H9 (cell line): Measurements from ENCODE around the gene CCDC187. TPM values are rescaled to one million over a fixed set of nuclear protein-coding genes. Genes with fewer than 3 reads are reported as not detected.

Experiments
- DNase-seq: peaks from one replicate; pipeline ENCODE4 v3.0.0-alpha.2; 2017
- H2AFZ ChIP-seq: one replicate; pipeline ENCODE4 v1.6.1; 2013; ENCODE audit warnings: mild to moderate bottlenecking, low read length, control low read depth, moderate library complexity
- H2AK5ac ChIP-seq: 2 replicates; pipeline ENCODE4 v1.6.1; 2013; ENCODE audit warnings: low read length, control low read depth, mixed read lengths; ENCODE audit not compliant: insufficient read length
- H2BK120ac ChIP-seq: one replicate; pipeline ENCODE4 v1.6.1; 2013; ENCODE audit warnings: low read depth, mild to moderate bottlenecking, low read length, control low read depth, inconsistent platforms; ENCODE audit not compliant: poor library complexity, severe bottlenecking
- H2BK12ac ChIP-seq: 2 replicates; pipeline ENCODE4 v1.6.1; 2013; ENCODE audit warnings: low read length, control low read depth, mixed read lengths, low read depth; ENCODE audit not compliant: insufficient read length
- H2BK15ac ChIP-seq: 2 replicates; pipeline ENCODE4 v1.6.1; 2013; ENCODE audit warnings: low read depth, low read length, control low read depth
- H2BK20ac ChIP-seq: one replicate; pipeline ENCODE4 v1.6.1; 2013; ENCODE audit warnings: low read depth, mild to moderate bottlenecking, low read length, control low read depth, inconsistent platforms; ENCODE audit not compliant: poor library complexity, severe bottlenecking
- H2BK5ac ChIP-seq: 2 replicates; pipeline ENCODE4 v1.6.1; 2013; ENCODE audit warnings: low read length, control low read depth, mixed read lengths; ENCODE audit not compliant: insufficient read length
- H3K14ac ChIP-seq: 2 replicates; pipeline ENCODE4 v1.6.1; 2013; ENCODE audit warnings: low read length, control low read depth; ENCODE audit not compliant: insufficient read depth
- H3K18ac ChIP-seq: 2 replicates; pipeline ENCODE4 v1.6.1; 2013; ENCODE audit warnings: low read depth, mild to moderate bottlenecking, mixed read lengths, low read length, control low read depth; ENCODE audit not compliant: insufficient read length
- H3K23ac ChIP-seq: 2 replicates; pipeline ENCODE4 v1.6.1; 2013; ENCODE audit warnings: low read length, control low read depth, mixed read lengths, low read depth; ENCODE audit not compliant: insufficient read length
- H3K23me2 ChIP-seq: 2 replicates; pipeline ENCODE4 v1.6.1; 2013; ENCODE audit warnings: low read depth, mild to moderate bottlenecking, mixed read lengths, low read length, control low read depth; ENCODE audit not compliant: insufficient read length, poor library complexity, severe bottlenecking
- H3K27ac ChIP-seq: 2 replicates; pipeline ENCODE4 v1.5.1; 2013; ENCODE audit warnings: low read length, control low read depth, mixed read lengths, low read depth; ENCODE audit not compliant: insufficient read length
- H3K27me3 ChIP-seq: 2 replicates; pipeline ENCODE4 v1.6.1; 2013; ENCODE audit warnings: low read length, control low read depth, inconsistent platforms; ENCODE audit not compliant: insufficient read depth
- H3K4ac ChIP-seq: 2 replicates; pipeline ENCODE4 v1.6.1; 2013; ENCODE audit warnings: low read depth, mild to moderate bottlenecking, control low read depth, inconsistent platforms, low read length, moderate library complexity
- H3K4me1 ChIP-seq: 2 replicates; pipeline ENCODE4 v1.6.1; 2013; ENCODE audit warnings: low read length, control low read depth, inconsistent platforms; ENCODE audit not compliant: insufficient read depth
- H3K4me2 ChIP-seq: 2 replicates; pipeline ENCODE4 v1.6.1; 2013; ENCODE audit warnings: low read length, control low read depth, mixed read lengths; ENCODE audit not compliant: insufficient read length, insufficient read depth
- H3K56ac ChIP-seq: 2 replicates; pipeline ENCODE4 v1.6.1; 2013; ENCODE audit warnings: low read depth, mild to moderate bottlenecking, mixed read lengths, low read length, control low read depth; ENCODE audit not compliant: insufficient read length
- H3K79me1 ChIP-seq: 2 replicates; pipeline ENCODE4 v1.6.1; 2013; ENCODE audit warnings: low read depth, mild to moderate bottlenecking, moderate library complexity, low read length, control low read depth, inconsistent platforms; ENCODE audit not compliant: insufficient read depth, poor library complexity, severe bottlenecking
- H3K79me2 ChIP-seq: 2 replicates; pipeline ENCODE4 v1.6.1; 2013; ENCODE audit warnings: low read length, control low read depth, inconsistent platforms; ENCODE audit not compliant: insufficient read depth
- H3K9ac ChIP-seq: 2 replicates; pipeline ENCODE4 v1.6.1; 2013; ENCODE audit warnings: low read length, control low read depth, mixed read lengths; ENCODE audit not compliant: insufficient read length; ENCODE audit errors: extremely low read depth
- H3K9me3 ChIP-seq: one replicate; pipeline ENCODE4 v1.6.1; 2013; ENCODE audit warnings: low read depth, low read length, inconsistent platforms; ENCODE audit not compliant: control insufficient read depth
- H3T11ph ChIP-seq: one replicate; pipeline ENCODE4 v1.6.1; 2013; ENCODE audit warnings: mild to moderate bottlenecking, low read length, control low read depth, inconsistent platforms
- H4K20me1 ChIP-seq: one replicate; pipeline ENCODE4 v1.6.1; 2013; ENCODE audit not compliant: control insufficient read depth, insufficient read length, insufficient read depth
- H4K5ac ChIP-seq: 2 replicates; pipeline ENCODE4 v1.6.1; 2013; ENCODE audit warnings: low read depth, mild to moderate bottlenecking, mixed read lengths, low read length, control low read depth; ENCODE audit not compliant: insufficient read length
- H4K8ac ChIP-seq: replicated peaks from 2 replicates; pipeline ENCODE4 v1.6.1; 2013; ENCODE audit warnings: low read length, control low read depth, mixed read lengths, low read depth; ENCODE audit not compliant: insufficient read length
- H4K91ac ChIP-seq: 2 replicates; pipeline ENCODE4 v1.6.1; 2013; ENCODE audit warnings: low read depth, mild to moderate bottlenecking, moderate library complexity, mixed read lengths, low read length, control low read depth; ENCODE audit not compliant: insufficient read length
- H3K27ac Mint-ChIP-seq, 3 experiments: 2 replicates in 2 of 3; 3 replicates in 1 of 3; pipeline ENCODE4 v1.8.0; 2020 to 2021; ENCODE audit warnings: mixed read lengths in 3 of 3, mild to moderate bottlenecking in 1 of 3, moderate library complexity in 1 of 3
- H3K27me3 Mint-ChIP-seq: 2 replicates; pipeline ENCODE4 v1.8.0; 2021; ENCODE audit warnings: low read depth, mild to moderate bottlenecking, moderate library complexity, mixed read lengths
- H3K36me3 Mint-ChIP-seq, 3 experiments: 2 replicates in 2 of 3; 3 replicates in 1 of 3; pipeline ENCODE4 v1.8.0; 2020 to 2021; ENCODE audit warnings: low read depth in 3 of 3, mixed read lengths in 3 of 3; ENCODE audit not compliant: insufficient read depth in 1 of 3
- H3K4me1 Mint-ChIP-seq, 2 experiments: 2 replicates each; pipeline ENCODE4 v1.8.0; 2020; ENCODE audit warnings: mixed read lengths in 2 of 2
- H3K4me3 Mint-ChIP-seq, 2 experiments: 2 replicates in 1 of 2; 3 replicates in 1 of 2; pipeline ENCODE4 v1.8.0; 2020 to 2021; ENCODE audit warnings: mild to moderate bottlenecking in 2 of 2, mixed read lengths in 2 of 2, moderate library complexity in 1 of 2
- H3K9me3 Mint-ChIP-seq, 2 experiments: 2 replicates in 1 of 2; 3 replicates in 1 of 2; pipeline ENCODE4 v1.8.0; 2020; ENCODE audit warnings: mild to moderate bottlenecking in 2 of 2, mixed read lengths in 2 of 2, moderate library complexity in 1 of 2
- WGBS: extraction: QIAGEN DNeasy Blood & Tissue Kit; methylation state at CpG from one replicate; pipeline ENCODE4 v1.1.7; 2013; ENCODE audit warnings: missing lambda C conversion rate, low lambda C conversion rate, mixed read lengths; ENCODE audit not compliant: insufficient read length; ENCODE audit errors: extremely low coverage; 5-methylcytosine and 5-hydroxymethylcytosine counted together
- total RNA-seq: library from RNA; stranded (reverse); gene quantifications from 2 replicates; pipeline ENCODE4 v1.2.1, GENCODE V29; 2021
- TF ChIP-seq, protein P1 (sequence below): fragments of 200-600 bp; sonication (generic); conservative IDR thresholded peaks from 3 replicates; pipeline ENCODE4 v1.8.0; 2021; ENCODE audit warnings: antibody characterized with exemption, mild to moderate bottlenecking

The CCDC187 gene
- total RNA-seq, 1 experiment from 2014 or later, result 0.07 TPM

DNA sequence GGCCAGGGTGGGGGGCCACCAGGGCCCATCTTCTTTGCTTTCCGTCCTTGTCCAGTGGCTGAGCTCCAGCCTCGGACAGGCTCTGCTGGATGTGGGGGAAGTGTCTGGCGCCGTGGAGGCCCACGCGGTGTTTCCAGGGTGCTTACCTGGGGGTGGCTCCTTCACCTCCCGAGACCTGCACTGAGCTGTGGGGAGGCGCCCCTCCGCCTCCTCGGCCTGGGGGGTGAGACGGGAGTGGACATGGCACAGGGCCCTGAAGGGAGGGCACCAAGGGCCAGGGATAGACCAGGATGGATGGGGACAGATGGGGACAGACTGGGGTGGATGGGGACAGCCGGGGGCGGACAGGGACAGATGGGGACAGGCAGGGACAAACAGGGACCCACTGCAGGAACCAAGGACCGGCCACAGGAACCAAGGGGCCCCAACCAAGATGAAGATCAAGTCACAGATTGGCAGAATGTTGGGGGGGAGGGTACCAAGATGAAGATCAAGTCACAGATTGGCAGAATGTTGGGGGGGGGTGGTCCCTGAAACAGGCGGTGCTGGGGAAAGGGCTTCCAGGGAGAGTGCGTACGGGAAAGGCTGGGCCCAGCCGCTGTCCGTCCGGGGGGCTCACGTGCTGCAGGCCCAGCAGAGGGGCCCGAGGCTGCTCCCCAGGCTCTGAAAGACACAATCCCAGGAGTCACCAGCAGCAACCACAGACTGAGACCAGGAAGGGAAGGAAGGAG lies 44.9 kb downstream of the CCDC187 start:
- H3K27me3 Mint-ChIP-seq, result no peaks in the 10 kb centered on the region; the same call in 1 of the 2 replicates
- H4K20me1 ChIP-seq, result no peaks in the 10 kb centered on the region
- H4K5ac ChIP-seq, result no peak overlapping the region
- no peaks in the 10 kb centered on the region for H3K9me3 ChIP-seq
- H3K14ac ChIP-seq, result no peak overlapping the region
- no peak overlapping the region for H3K23ac ChIP-seq
- peaks cover 2 to 16% of the 10 kb centered on the region in 2 experiments; a peak in 2 of 4 replicates for H3K4me1 Mint-ChIP-seq
- TF ChIP-seq, protein P1, sequence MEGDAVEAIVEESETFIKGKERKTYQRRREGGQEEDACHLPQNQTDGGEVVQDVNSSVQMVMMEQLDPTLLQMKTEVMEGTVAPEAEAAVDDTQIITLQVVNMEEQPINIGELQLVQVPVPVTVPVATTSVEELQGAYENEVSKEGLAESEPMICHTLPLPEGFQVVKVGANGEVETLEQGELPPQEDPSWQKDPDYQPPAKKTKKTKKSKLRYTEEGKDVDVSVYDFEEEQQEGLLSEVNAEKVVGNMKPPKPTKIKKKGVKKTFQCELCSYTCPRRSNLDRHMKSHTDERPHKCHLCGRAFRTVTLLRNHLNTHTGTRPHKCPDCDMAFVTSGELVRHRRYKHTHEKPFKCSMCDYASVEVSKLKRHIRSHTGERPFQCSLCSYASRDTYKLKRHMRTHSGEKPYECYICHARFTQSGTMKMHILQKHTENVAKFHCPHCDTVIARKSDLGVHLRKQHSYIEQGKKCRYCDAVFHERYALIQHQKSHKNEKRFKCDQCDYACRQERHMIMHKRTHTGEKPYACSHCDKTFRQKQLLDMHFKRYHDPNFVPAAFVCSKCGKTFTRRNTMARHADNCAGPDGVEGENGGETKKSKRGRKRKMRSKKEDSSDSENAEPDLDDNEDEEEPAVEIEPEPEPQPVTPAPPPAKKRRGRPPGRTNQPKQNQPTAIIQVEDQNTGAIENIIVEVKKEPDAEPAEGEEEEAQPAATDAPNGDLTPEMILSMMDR, result no peak
- no peak overlapping the region for H4K8ac ChIP-seq
- H3K56ac ChIP-seq, result no peak overlapping the region
- no peaks in the 10 kb centered on the region for H3K9me3 Mint-ChIP-seq
- no peaks in the 10 kb centered on the region for H3K79me1 ChIP-seq
- H2BK20ac ChIP-seq, result no peak overlapping the region
- no peaks in the 10 kb centered on the region for H3K4me1 ChIP-seq
- WGBS, result no CpG with 5 or more reads among the region's 22 CpGs
- no peaks in the 10 kb centered on the region for H3K79me2 ChIP-seq
- no peak overlapping the region for H2BK15ac ChIP-seq
- no peak overlapping the region for H3K18ac ChIP-seq
- no peaks in the 10 kb centered on the region for H3K36me3 Mint-ChIP-seq
- H3K4me2 ChIP-seq, result no peak overlapping the region
- H4K91ac ChIP-seq, result no peak overlapping the region
- H3K4me3 Mint-ChIP-seq, result no peak overlapping the region
- no peak overlapping the region for H2AFZ ChIP-seq
- peak overlapping the region in 1 of 3 experiments; percentile 12; a peak in 1 of 7 replicates for H3K27ac Mint-ChIP-seq
- H3K23me2 ChIP-seq, result no peaks in the 10 kb centered on the region
- H3K27me3 ChIP-seq, result no peaks in the 10 kb centered on the region
- no peak for DNase-seq
- no peak overlapping the region for H2BK12ac ChIP-seq
- H2BK120ac ChIP-seq, result no peak overlapping the region
- H3T11ph ChIP-seq, result no peak overlapping the region
- H3K4ac ChIP-seq, result no peak overlapping the region
- no peak overlapping the region for H3K9ac ChIP-seq
- H2AK5ac ChIP-seq, result no peak overlapping the region
- H2BK5ac ChIP-seq, result no peak overlapping the region
- no peak overlapping the region for H3K27ac ChIP-seq
